A549 (cell line): ENCODE measurements around the gene EXPH5.

Source experiments
- CHD2 ChIP-seq: fragments of 150-350 bp; IDR thresholded peaks from 2 replicates; pipeline ENCODE4 v1.6.1; 2014; ENCODE audit warnings: low read length; ENCODE audit not compliant: partially characterized antibody
- CTCF ChIP-seq: fragments of >200 bp; sonication (Bioruptor Twin); formaldehyde crosslinking; IDR thresholded peaks from 3 replicates; pipeline ENCODE4 v1.5.1; 2016
- EP300 ChIP-seq, 2 experiments: fragments of >200 bp; sonication (Bioruptor Twin); formaldehyde crosslinking; IDR thresholded peaks; 2 replicates in 1 of 2; 3 replicates in 1 of 2; pipeline ENCODE4 v1.6.1; 2016 to 2017
- HMGXB4 ChIP-seq: fragments of 250-450 bp; sonication (Bioruptor Pico); IDR thresholded peaks from 2 replicates; pipeline ENCODE4 v1.5.0; 2021; ENCODE audit warnings: mild to moderate bottlenecking, moderate library complexity, borderline replicate concordance
- JUNB ChIP-seq: fragments of >200 bp; sonication (Bioruptor Twin); formaldehyde crosslinking; IDR thresholded peaks from 2 replicates; pipeline ENCODE4 v1.6.1; 2016
- MAFK ChIP-seq: fragments of 450-650 bp; IDR thresholded peaks from 2 replicates; pipeline ENCODE4 v1.6.1; 2014; ENCODE audit not compliant: partially characterized antibody
- MAZ ChIP-seq: fragments of 150-350 bp; IDR thresholded peaks from 2 replicates; pipeline ENCODE4 v1.6.1; 2014; ENCODE audit warnings: antibody characterized with exemption, low read depth, low read length, borderline replicate concordance
- PBX3 ChIP-seq: IDR thresholded peaks from 2 replicates; pipeline ENCODE4 v1.6.1; 2012
- POLR2A ChIP-seq: IDR thresholded peaks from 2 replicates; pipeline ENCODE4 v1.6.1; 2012; ENCODE audit warnings: mild to moderate bottlenecking, low read length
- RAD21 ChIP-seq, 2 experiments: fragments of >200 bp in 1 of 2; sonication (Bioruptor Twin) in 1 of 2; formaldehyde crosslinking in 1 of 2; IDR thresholded peaks in 1 of 2; conservative IDR thresholded peaks in 1 of 2; 2 replicates in 1 of 2; 3 replicates in 1 of 2; pipeline ENCODE4 v1.6.1; 2012 to 2018; ENCODE audit warnings: inconsistent platforms in 1 of 2
- REST ChIP-seq: fragments of 200-600 bp; sonication (generic); IDR thresholded peaks from 2 replicates; pipeline ENCODE4 v1.6.1; 2016; ENCODE audit warnings: antibody characterized with exemption, mild to moderate bottlenecking, moderate library complexity
- RFX5 ChIP-seq: fragments of 450-650 bp; IDR thresholded peaks from 2 replicates; pipeline ENCODE4 v1.7.1; 2014; ENCODE audit warnings: antibody characterized with exemption, mild to moderate bottlenecking, moderate library complexity
- SREBF2 ChIP-seq: fragments of 450-650 bp; IDR thresholded peaks from 2 replicates; pipeline ENCODE4 v1.6.1; 2014; ENCODE audit warnings: mild to moderate bottlenecking, moderate library complexity
- ZFP36 ChIP-seq: fragments of 450-650 bp; IDR thresholded peaks from 2 replicates; pipeline ENCODE4 v1.6.1; 2014; ENCODE audit warnings: borderline replicate concordance; ENCODE audit not compliant: partially characterized antibody

- TF ChIP-seq POLR2A: no peak
- TF ChIP-seq HMGXB4 (CRISPR knock-in tag): no peak
- TF ChIP-seq CTCF: no peak
- no peak for TF ChIP-seq MAFK
- no peak for TF ChIP-seq REST
- TF ChIP-seq ZFP36: no peak
- TF ChIP-seq PBX3: no peak
- no peak for TF ChIP-seq JUNB
- TF ChIP-seq RAD21 (conservative IDR thresholded peaks at IDR 0.05 in 1 of 2, IDR thresholded peaks at IDR 0.05 in 1 of 2): no peak
- TF ChIP-seq MAZ: no peak
- no peak for TF ChIP-seq RFX5
- TF ChIP-seq EP300 (IDR thresholded peaks at IDR 0.05): no peak
- no peak for TF ChIP-seq CHD2
- no peak for TF ChIP-seq SREBF2
Measured at GRCh38 chr11:108622341-108622740, 28.8 kb upstream of the EXPH5 start.
